Lower lobe of right lung (tissue), 2 donors: Measurements from ENCODE around the gene LGR4. TPM values are rescaled to one million over a fixed set of nuclear protein-coding genes. Genes with fewer than 3 reads are reported as not detected.
"Not testable (repeated sequence)": the region's sequence is repeated elsewhere in the genome, so short reads cannot be mapped to it uniquely, and the experiment has no call there.

Experiments used
- ATAC-seq, 2 donors: fragments of 200-7000 bp; cut with Tn5 transposase; one replicate each; pipeline ENCODE4 v1.9.1; 2020 to 2022; ENCODE audit warnings: mild to moderate bottlenecking in 2 of 2, moderate library complexity in 2 of 2
- DNase-seq: peaks from one replicate; pipeline ENCODE4 v3.0.0-alpha.2; 2020
- H3K27ac ChIP-seq: fragments of 200-600 bp; one replicate; pipeline ENCODE4 v1.8.0; 2022
- H3K27me3 ChIP-seq: fragments of 200-600 bp; one replicate; pipeline ENCODE4 v1.8.0; 2022; ENCODE audit warnings: low read depth
- H3K36me3 ChIP-seq: fragments of 200-600 bp; one replicate; pipeline ENCODE4 v1.8.0; 2022; ENCODE audit warnings: mild to moderate bottlenecking
- H3K4me1 ChIP-seq: fragments of 200-600 bp; one replicate; pipeline ENCODE4 v1.8.0; 2022
- H3K4me3 ChIP-seq: fragments of 200-600 bp; one replicate; pipeline ENCODE4 v1.8.0; 2022; ENCODE audit warnings: mild to moderate bottlenecking
- H3K9me3 ChIP-seq: fragments of 200-600 bp; one replicate; pipeline ENCODE4 v1.8.0; 2022
- intact Hi-C: fragments of 100-400 bp; cut with DNase I; formaldehyde crosslinking; loops from one replicate; pipeline ENCODE4 v1.11.0; 2022
- total RNA-seq: library from RNA; stranded (reverse); fragmentation: NEBNext Ultra II Directional; extraction: Animal tissue kit (Norgen Biotek cat#: 25700); gene quantifications from one replicate; pipeline ENCODE4 v1.2.1, GENCODE V29; 2021
- TF ChIP-seq, protein P1 (sequence below): fragments of 200-600 bp; IDR thresholded peaks from one replicate; pipeline ENCODE4 v1.8.0; 2022; ENCODE audit warnings: antibody characterized with exemption, mild to moderate bottlenecking
- donor health status: DM: no; HTN: yes; CAD: no; lungs with severe emphysema.

Gene LGR4
- total RNA-seq, 1 donor from 2014 or later, result 7.5 TPM

DNA sequence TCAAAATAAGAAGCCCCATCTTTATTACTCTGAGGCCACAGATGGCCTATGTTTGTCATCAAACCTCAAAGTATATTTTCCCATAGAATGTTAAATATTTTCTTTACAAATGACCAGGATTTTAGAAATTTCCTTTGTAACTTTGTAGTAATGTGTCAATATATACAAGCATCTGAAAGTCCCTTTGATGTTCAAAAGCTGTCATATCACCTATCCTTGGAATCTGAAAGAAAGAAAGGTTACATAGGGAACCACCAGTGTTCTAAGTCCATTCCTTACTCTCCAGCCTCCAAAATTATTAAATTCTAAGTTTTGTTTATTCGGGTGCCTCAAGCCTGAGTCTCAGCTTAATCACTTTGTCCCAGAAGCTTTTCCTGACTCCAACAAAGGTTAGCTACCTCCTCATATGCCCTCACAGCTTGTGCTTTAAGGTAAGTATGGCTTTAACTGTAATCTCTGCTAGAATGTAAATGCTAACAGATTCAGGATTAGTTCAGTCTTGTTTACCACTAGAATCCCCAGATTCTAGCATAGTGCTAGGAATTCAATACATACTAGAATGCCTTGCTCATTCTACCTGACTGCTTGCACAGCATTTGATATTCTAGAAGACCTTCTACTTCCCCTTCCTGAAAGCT lies 141.8 kb downstream of the LGR4 start:
- no peak overlapping the region for H3K27ac ChIP-seq
- intact Hi-C loops, result no loop called here
- no peaks in the 10 kb centered on the region for H3K9me3 ChIP-seq
- no peaks in the 10 kb centered on the region for H3K36me3 ChIP-seq
- no peaks in the 10 kb centered on the region for H3K27me3 ChIP-seq
- TF ChIP-seq, protein P1, sequence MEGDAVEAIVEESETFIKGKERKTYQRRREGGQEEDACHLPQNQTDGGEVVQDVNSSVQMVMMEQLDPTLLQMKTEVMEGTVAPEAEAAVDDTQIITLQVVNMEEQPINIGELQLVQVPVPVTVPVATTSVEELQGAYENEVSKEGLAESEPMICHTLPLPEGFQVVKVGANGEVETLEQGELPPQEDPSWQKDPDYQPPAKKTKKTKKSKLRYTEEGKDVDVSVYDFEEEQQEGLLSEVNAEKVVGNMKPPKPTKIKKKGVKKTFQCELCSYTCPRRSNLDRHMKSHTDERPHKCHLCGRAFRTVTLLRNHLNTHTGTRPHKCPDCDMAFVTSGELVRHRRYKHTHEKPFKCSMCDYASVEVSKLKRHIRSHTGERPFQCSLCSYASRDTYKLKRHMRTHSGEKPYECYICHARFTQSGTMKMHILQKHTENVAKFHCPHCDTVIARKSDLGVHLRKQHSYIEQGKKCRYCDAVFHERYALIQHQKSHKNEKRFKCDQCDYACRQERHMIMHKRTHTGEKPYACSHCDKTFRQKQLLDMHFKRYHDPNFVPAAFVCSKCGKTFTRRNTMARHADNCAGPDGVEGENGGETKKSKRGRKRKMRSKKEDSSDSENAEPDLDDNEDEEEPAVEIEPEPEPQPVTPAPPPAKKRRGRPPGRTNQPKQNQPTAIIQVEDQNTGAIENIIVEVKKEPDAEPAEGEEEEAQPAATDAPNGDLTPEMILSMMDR, result no peak
- no peaks in the 10 kb centered on the region for H3K4me1 ChIP-seq
- ATAC-seq (no peak), DNase-seq (no peak)
- no peak overlapping the region for H3K4me3 ChIP-seq

DNA sequence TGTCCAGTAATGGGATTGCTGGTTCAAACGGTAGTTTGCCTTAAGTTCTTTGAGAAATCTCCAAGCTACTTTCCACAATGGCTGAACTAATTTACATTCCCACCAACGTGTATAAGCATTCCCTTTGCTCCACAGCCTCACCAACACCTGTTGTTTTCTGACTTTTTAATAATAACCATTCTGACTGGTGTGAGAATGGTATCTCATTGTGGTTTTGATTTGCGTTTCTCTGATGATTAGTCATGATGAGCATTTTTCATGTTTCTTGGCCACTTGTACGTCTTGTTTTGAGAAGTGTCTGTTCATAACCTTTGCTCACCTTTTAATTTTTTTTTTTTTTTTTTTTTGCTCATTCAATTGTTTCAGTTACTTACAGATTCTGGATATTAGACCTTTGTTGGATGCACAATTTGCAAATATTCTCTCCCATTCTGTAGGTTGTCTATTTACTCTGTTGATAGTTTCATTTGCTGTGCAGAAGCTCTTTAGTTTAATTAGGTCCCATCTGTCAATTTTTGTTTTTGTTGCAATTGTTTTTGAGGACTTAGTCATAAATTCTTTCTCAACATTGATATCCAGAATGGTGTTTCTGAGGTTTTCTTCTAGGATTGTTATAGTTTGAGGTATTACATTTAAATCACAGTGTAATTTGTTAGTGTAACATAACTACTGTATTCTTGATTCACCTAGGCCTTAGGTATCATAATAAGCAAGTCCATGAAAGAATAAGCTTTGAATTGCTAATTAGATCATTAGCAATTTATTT lies 142.5 kb downstream of the LGR4 start:
- Histone ChIP-seq H3K27ac (no peak overlapping the region), H3K27me3 (no peaks in the 10 kb centered on the region), H3K4me1 (no peaks in the 10 kb centered on the region), H3K36me3 (no peaks in the 10 kb centered on the region), H3K9me3 (no peaks in the 10 kb centered on the region), H3K4me3 (no peak overlapping the region)
- no peak for ATAC-seq
- TF ChIP-seq, protein P1, result no peak
- intact Hi-C loops, result no loop called here
- no peak for DNase-seq

DNA sequence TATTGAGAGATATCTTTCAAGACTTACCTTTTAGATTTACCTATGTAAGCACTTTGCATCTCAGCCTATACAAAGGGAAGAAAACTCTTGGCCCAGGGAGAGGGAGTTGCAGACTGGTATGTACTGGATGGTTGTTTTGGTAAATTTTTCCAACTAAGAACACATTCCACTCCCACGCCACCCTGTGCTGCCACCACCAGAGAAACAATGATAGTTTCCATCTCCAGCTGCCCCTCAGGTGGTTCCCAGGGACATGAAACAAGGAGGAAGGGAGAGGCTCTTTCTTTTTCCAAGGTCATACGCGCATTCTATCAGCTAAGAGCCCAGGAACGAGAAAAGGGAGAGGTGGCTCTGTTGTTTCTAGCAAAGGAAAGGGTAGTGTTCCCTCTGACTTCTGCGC lies 144.0 kb downstream of the LGR4 start:
- Histone ChIP-seq H3K9me3 (no peaks in the 10 kb centered on the region), H3K36me3 (no peaks in the 10 kb centered on the region), H3K27ac (no peak overlapping the region), H3K4me1 (no peaks in the 10 kb centered on the region), H3K4me3 (no peak overlapping the region), H3K27me3 (no peaks in the 10 kb centered on the region)
- intact Hi-C loops, result no loop called here
- TF ChIP-seq, protein P1, result no peak
- DNase-seq (no peak), ATAC-seq (no peak)

DNA sequence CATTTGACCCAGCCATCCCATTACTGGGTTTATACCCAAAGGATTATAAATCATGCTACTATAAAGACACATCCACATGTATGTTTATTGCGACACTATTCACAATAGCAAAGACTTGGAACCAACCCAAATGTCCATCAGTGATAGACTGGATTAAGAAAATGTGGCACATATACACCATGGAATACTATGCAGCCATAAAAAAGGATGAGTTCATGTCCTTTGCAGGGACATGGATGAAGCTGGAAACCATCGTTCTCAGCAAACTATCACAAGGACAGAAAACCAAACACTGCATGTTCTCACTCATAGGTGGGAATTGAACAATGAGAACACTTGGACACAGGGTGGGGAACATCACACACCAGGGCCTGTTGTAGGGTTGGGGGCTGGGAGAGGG lies 145.5 kb downstream of the LGR4 start:
- H3K27ac ChIP-seq, intact Hi-C loops, DNase-seq, ATAC-seq, H3K4me3 ChIP-seq, H3K9me3 ChIP-seq, H3K4me1 ChIP-seq, H3K36me3 ChIP-seq, H3K27me3 ChIP-seq: not testable (repeated sequence)

DNA sequence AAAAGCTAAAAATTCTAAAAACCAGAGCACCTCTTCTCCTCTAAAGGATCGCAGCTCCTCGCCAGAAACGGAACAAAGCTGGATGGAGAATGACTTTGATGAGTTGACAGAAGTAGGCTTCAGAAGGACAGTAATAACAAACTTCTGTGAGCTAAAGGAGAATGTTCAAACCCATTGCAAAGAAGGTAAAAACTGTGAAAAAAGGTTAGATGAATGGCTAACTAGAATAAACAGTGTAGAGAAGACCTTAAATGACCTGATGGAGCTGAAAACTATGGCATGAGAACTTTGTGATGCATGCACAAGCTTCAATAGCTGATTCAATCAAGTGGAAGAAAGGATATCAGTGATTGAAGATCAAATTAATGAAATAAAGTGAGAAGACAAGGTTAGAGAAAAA lies 150.4 kb downstream of the LGR4 start:
- H3K4me1 ChIP-seq, DNase-seq, H3K36me3 ChIP-seq, H3K27me3 ChIP-seq, H3K27ac ChIP-seq, H3K9me3 ChIP-seq, intact Hi-C loops, ATAC-seq, H3K4me3 ChIP-seq: not testable (repeated sequence)

DNA sequence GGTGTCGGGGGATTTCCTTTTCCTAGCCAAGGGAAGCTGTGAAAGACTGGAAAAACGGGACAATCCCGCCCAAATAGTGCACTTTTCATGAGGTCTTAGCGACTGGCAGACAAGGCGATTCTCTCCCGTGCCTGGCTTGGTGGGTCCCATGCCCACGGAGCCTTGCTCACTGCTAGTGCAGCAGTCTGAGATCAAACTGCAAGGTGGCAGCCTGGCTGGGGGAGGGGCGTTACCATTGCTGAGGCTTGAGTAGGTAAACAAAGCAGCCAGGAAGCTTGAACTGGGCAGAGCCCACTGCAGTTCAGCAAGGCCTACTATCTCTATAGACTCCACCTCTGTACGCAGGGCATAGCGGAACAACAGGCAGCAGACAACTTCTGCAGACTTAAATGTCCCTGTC lies 151.2 kb downstream of the LGR4 start:
- H3K27me3 ChIP-seq, intact Hi-C loops, DNase-seq, H3K27ac ChIP-seq, H3K36me3 ChIP-seq, H3K4me3 ChIP-seq, H3K4me1 ChIP-seq, H3K9me3 ChIP-seq, ATAC-seq: not testable (repeated sequence)

DNA sequence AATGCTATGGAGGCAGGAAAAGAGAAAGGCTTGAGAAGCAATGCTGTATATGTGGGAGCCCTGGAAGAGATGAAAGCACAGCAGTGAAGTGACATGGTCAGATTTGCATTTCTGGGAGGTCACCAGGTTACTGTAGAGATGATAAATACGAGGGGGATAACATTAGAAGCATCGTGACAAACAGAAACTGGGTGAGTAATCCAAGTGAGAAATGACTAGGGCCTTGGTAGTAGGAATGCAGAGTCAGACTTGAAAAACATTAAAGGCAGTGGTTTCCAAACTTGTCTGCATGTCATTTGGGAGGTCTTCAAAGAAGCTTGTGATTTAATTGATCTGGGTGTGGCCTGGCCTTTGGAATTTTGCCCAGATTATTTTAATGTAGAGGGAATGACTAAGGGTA lies 153.5 kb downstream of the LGR4 start:
- no peak for ATAC-seq

More for the DNA sequence above, 153.5 kb downstream of the LGR4 start:
- DNase-seq, result no peak
- Histone ChIP-seq H3K36me3 (no peaks in the 10 kb centered on the region), H3K4me1 (no peaks in the 10 kb centered on the region), H3K27ac (no peak overlapping the region), H3K4me3 (no peak overlapping the region), H3K9me3 (no peaks in the 10 kb centered on the region), H3K27me3 (no peaks in the 10 kb centered on the region)
- intact Hi-C loops, result no loop called here
- TF ChIP-seq, protein P1, result no peak
